Panc1 (cell line): ENCODE results near the gene KPTN. TPM values are rescaled to one million over a fixed set of nuclear protein-coding genes. Genes with fewer than 3 reads are reported as not detected.

ENCODE experiments used
- ATAC-seq: fragments of 200-7000 bp; cut with Tn5 transposase; 2 replicates; pipeline ENCODE4 v1.9.1; 2020; ENCODE audit warnings: mild to moderate bottlenecking, moderate library complexity
- BruUV-seq: library from RNA; stranded (reverse); fragments of 400-500 nt; replicated peaks from 2 replicates; lab custom pipeline; 2021; lab: Mats Ljungman, UMichigan
- CTCF ChIA-PET: fragments of 300-600 bp; sonication (Branson Sonifier 250); formaldehyde crosslinking; loops from one replicate; lab custom pipeline; 2022; ENCODE audit warnings: antibody characterized with exemption; lab: Charles Lee
- POLR2A ChIA-PET: fragments of 300-600 bp; sonication (Branson Sonifier 250); formaldehyde crosslinking; loops from one replicate; lab custom pipeline; 2022; ENCODE audit warnings: antibody characterized with exemption; lab: Charles Lee
- DNase-seq: peaks from one replicate; pipeline ENCODE4 v3.0.0-alpha.2; 2010; ENCODE audit warnings: low read depth, low spot score
- H3K27ac ChIP-seq: 2 replicates; pipeline ENCODE4 v1.5.1; 2011; ENCODE audit warnings: mild to moderate bottlenecking, low read length, inconsistent platforms
- H3K27me3 ChIP-seq: fragments of 200-500 bp; sonication (Bioruptor generic); 2 replicates; pipeline ENCODE4 v1.6.0; 2014; ENCODE audit warnings: low read length, inconsistent platforms; ENCODE audit not compliant: control insufficient read depth, insufficient read depth
- H3K36me3 ChIP-seq: fragments of 200-500 bp; sonication (Bioruptor generic); 2 replicates; pipeline ENCODE4 v1.5.1; 2014; ENCODE audit warnings: inconsistent platforms, mild to moderate bottlenecking, low read length, moderate library complexity; ENCODE audit not compliant: control insufficient read depth, insufficient read depth
- H3K4me1 ChIP-seq: 2 replicates; pipeline ENCODE4 v1.5.1; 2011; ENCODE audit warnings: inconsistent platforms, mild to moderate bottlenecking, low read length, moderate library complexity; ENCODE audit not compliant: control insufficient read depth, insufficient read depth
- H3K4me3 ChIP-seq, 2 experiments: 2 replicates each; pipeline ENCODE4 v1.5.1; 2011 to 2012; ENCODE audit warnings: low read depth in 2 of 2, low read length in 2 of 2, mild to moderate bottlenecking in 2 of 2, inconsistent platforms in 1 of 2, moderate library complexity in 1 of 2
- H3K9me3 ChIP-seq: fragments of 200-500 bp; sonication (Bioruptor generic); 2 replicates; pipeline ENCODE4 v1.5.1; 2014; ENCODE audit warnings: low read depth, mild to moderate bottlenecking, inconsistent platforms, low read length, moderate library complexity; ENCODE audit not compliant: control insufficient read depth, insufficient read depth
- CTCF ChIP-seq: fragments of 450-650 bp; IDR thresholded peaks from 2 replicates; pipeline ENCODE4 v1.5.1; 2017; ENCODE audit warnings: mild to moderate bottlenecking
- POLR2AphosphoS5 ChIP-seq: IDR thresholded peaks from 2 replicates; pipeline ENCODE4 v1.6.1; 2012; ENCODE audit warnings: mild to moderate bottlenecking, low read depth, low read length, moderate library complexity
- REST ChIP-seq, 2 experiments: IDR thresholded peaks; 2 replicates each; pipeline ENCODE4 v1.6.1; 2011 to 2012; ENCODE audit warnings: low read depth in 2 of 2, control low read depth in 1 of 2, low read length in 1 of 2, mild to moderate bottlenecking in 1 of 2, moderate library complexity in 1 of 2; ENCODE audit not compliant: insufficient read depth in 1 of 2
- SIN3A ChIP-seq: IDR thresholded peaks from 2 replicates; pipeline ENCODE4 v1.6.1; 2012; ENCODE audit warnings: low read depth, mild to moderate bottlenecking, low read length, moderate library complexity, borderline replicate concordance; ENCODE audit not compliant: insufficient read depth
- TCF7L2 ChIP-seq: IDR thresholded peaks from 2 replicates; pipeline ENCODE4 v1.6.1; 2011; ENCODE audit warnings: mild to moderate bottlenecking, low read depth, low read length, inconsistent platforms
- in situ Hi-C: cut with HindIII; loops from 2 replicates; pipeline ENCODE4 v1.10.0; 2016; ENCODE audit warnings: low sequenced_read_pairs, low pct_unique_long_range_greater_than_20kb
- intact Hi-C: fragments of 100-400 bp; cut with micrococcal nuclease; formaldehyde crosslinking; loops from one replicate; pipeline ENCODE4 v1.10.0; 2022; ENCODE audit not compliant: unreplicated experiment
- total RNA-seq: library from RNA; stranded (reverse); gene quantifications from one replicate; pipeline ENCODE4 v1.2.1, GENCODE V29; 2021; ENCODE audit not compliant: unreplicated experiment

Gene KPTN
- total RNA-seq, 1 experiment from 2014 or later: 26.5 TPM

GRCh38 chr19:47430041-47430802 is 53.8 kb downstream of the KPTN start:
- H3K4me3 ChIP-seq: no peak overlapping the region
- intact Hi-C loops (no loop called here), in situ Hi-C loops (no loop called here)
- H3K36me3 ChIP-seq: no peaks in the 10 kb centered on the region
- DNase-seq: no peak
- 0 out of 4 replicates have a peak, but pooled peaks of 1 of the 2 experiments have one; percentile 42 for TF ChIP-seq REST (IDR thresholded peaks at IDR 0.05; ENCODE audit: insufficient read depth in 1 of 2, low read depth in 2 of 2, low read length in 1 of 2)
- TF ChIP-seq POLR2AphosphoS5: no peak
- TF ChIP-seq SIN3A: no peak
- TF ChIP-seq TCF7L2: no peak
- TF ChIP-seq CTCF: peak; percentile 32
- BruUV-seq: no TSS peak
- H3K4me1 ChIP-seq: peaks cover 7% of the 10 kb centered on the region
- ChIA-PET POLR2A (no interaction called here), CTCF (no interaction called here)
- no peak overlapping the region for H3K27ac ChIP-seq
- no peaks in the 10 kb centered on the region for H3K27me3 ChIP-seq
- H3K9me3 ChIP-seq: no peaks in the 10 kb centered on the region
- ATAC-seq: peak; percentile 44; the same call in 1 of the 2 replicates

GRCh38 chr19:47429140-47429793 is 54.8 kb downstream of the KPTN start:
- intact Hi-C loops: no loop called here
- POLR2A ChIA-PET: no interaction called here
- BruUV-seq: no TSS peak
- ATAC-seq: no peak
- no peaks in the 10 kb centered on the region for H3K36me3 ChIP-seq
- no peak for TF ChIP-seq REST (IDR thresholded peaks at IDR 0.05; ENCODE audit: insufficient read depth in 1 of 2, low read depth in 2 of 2, low read length in 1 of 2)
- no peak for TF ChIP-seq CTCF
- H3K9me3 ChIP-seq: no peaks in the 10 kb centered on the region
- no peak overlapping the region for H3K4me3 ChIP-seq
- no peak for DNase-seq
- H3K27me3 ChIP-seq: no peaks in the 10 kb centered on the region
- peaks cover 7% of the 10 kb centered on the region for H3K4me1 ChIP-seq
- no peak overlapping the region for H3K27ac ChIP-seq
- CTCF ChIA-PET: interaction anchor here (0.6 to 1.4 kb wide), 2 partner anchors 8 to 29 kb away, joined by 3 to 4 read pairs; no protein-coding TSS in a partner anchor
- in situ Hi-C loops: no loop called here
